GM19351 (cell line): ENCODE measurements around the gene PGA5.

ENCODE experiments used
- ATAC-seq: cut with Tn5 transposase; IDR thresholded peaks from one replicate; pipeline ENCODE4 v1.9.1; 2021; ENCODE audit warnings: mild to moderate bottlenecking, moderate library complexity; ENCODE audit not compliant: unreplicated experiment

PGA5 gene

GRCh38 chr11:61293867-61294716 is 53.1 kb downstream of the PGA5 start:
- ATAC-seq, result peak; percentile 39

DNA sequence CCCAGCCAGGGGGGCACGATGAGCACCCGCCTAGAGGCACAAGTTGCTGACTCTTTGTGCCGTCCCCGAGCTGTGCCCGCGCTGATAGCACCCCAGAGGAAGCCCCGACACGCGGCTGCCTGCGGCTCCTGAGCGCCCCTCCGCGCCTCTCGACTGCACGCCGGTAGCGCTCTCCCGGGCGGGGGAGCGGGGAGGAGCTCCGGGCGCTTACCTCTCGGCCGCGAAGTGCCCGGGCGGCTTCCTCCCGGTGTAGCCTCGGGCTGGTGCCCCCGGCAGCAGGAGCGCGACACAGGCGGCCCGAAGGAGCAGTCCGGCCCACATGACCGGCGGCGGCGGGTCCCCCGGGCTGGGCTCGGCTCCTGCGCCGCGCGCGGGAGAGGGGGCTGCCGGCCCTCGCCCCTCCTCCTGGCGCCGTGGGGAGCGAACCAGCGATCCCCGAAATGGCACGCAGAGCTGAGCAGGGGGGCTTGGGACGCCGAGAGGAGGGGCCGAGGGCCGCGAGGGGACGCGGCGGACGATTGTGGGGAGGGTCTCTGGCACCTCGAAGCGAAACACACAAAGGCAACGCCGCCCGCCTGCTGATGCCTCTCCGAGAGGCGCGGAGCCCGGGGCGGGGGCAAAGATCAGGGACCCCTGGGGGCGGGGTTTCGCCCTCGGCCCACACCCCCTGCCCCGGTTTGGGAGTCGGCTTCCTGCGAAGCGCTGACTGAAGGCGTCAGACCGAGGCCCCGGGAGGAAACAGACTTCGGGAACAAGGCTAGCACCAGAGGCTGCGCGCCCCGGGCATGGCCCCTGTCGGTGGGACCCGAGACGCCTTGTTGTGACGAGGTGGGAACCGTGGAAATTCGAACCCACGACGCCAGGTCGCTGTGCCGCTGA is 54.0 kb downstream of the PGA5 start, which contains the start of gene VWCE:
TSS of gene VWCE (minus strand) at position 600 of the 879 bp plus-strand sequence. CDS start at position 321, 279 bp downstream.
- ATAC-seq, result peak; percentile 81

GRCh38 chr11:61295596-61295926 is 54.6 kb downstream of the PGA5 start:
- no peak for ATAC-seq

DNA sequence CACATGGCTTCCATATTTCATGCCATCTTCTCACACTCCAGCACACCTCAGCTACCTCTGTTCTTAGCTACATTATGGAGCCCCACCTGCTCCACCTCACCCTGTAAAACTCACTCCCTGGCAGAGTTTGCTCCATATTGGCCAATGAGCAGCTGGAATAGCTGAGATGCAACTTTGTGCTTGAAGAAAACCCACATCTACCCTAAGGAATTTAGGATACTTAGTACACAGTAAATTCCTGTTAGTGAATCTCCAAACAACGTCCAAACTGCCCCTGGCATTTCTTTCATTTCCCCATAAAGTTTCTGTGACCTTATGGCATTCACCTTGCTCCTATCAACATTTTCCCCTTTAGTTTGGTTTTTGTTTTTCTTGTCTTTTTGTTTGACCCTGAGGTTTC is 56.4 kb downstream of the PGA5 start:
- ATAC-seq, result no peak

- no peak for ATAC-seq
Measured at GRCh38 chr11:61297746-61298145, 56.8 kb downstream of the PGA5 start.

DNA sequence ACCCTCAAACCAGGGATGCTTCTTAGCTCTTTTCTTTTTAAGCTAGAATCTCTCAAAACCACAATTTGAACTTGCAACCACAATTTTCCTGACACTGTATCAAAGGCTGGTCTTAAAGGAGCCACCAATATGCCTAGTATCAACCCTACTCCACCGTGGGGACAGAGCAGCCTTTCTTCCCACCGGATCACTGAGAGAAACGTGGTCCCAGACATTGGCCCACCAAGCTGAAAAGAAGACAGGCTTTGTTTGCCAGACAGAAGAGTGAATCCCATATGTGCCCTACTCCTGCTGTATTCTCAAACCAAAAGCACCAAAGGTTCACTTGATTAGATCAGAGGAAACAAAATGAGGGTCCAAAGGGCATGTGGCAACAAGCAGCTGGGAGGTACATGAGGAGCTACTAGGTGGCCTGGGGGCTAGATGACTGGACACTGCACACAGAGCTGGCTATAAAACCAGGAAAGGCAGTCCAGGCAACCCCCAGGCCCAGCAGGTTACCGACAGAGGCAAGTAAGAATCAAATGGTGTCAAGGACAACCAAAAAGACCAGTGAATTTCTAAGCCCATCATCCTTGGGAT is 57.8 kb downstream of the PGA5 start:
- no peak for ATAC-seq
